ENCODE results near the gene PDGFB.

The PDGFB gene

GRCh38 chr22:39226353-39226752, 18.4 kb downstream of the PDGFB start:
- H3K79me2 ChIP-seq (ENCODE audit: control insufficient read depth, insufficient read depth, low read length, poor library complexity), result no peaks in the 10 kb centered on the region
- no peak overlapping the region for H3K9ac ChIP-seq (ENCODE audit: low read length)
- no peak overlapping the region for H3K27ac ChIP-seq (ENCODE audit: low read depth, low read length)
- no peak overlapping the region for H2BK120ac ChIP-seq (ENCODE audit: insufficient read depth, low read length, poor library complexity)
- no peak overlapping the region for H3K4me3 ChIP-seq (ENCODE audit: low read depth, low read length)
- no peak overlapping the region for H2BK5ac ChIP-seq (ENCODE audit: low read depth, low read length, poor library complexity)
- H3K79me1 ChIP-seq (ENCODE audit: low read length), result peaks cover 5% of the 10 kb centered on the region
- no peak overlapping the region for H3K18ac ChIP-seq (ENCODE audit: low read length)
- no CpG with 5 or more reads among the region's 6 CpGs for WGBS (ENCODE audit: extremely low coverage, insufficient coverage, insufficient read length)
- H2AFZ ChIP-seq (ENCODE audit: insufficient read depth, low read length, poor library complexity), result no peak overlapping the region
- H3K14ac ChIP-seq (ENCODE audit: low read length), result no peak overlapping the region
- DNase-seq, result no peak
- H4K91ac ChIP-seq (ENCODE audit: low read depth, low read length), result no peak overlapping the region
- H3K36me3 ChIP-seq (ENCODE audit: control insufficient read depth in 1 of 2, insufficient read depth in 2 of 2, low read length in 2 of 2), result peaks cover 75 to 78% of the 10 kb centered on the region in 2 experiments
- H4K12ac ChIP-seq (ENCODE audit: low read depth, low read length), result no peak overlapping the region
- no peak overlapping the region for H3K23ac ChIP-seq (ENCODE audit: low read length)
- H3K4me1 ChIP-seq (ENCODE audit: control insufficient read depth in 1 of 2, insufficient read depth in 2 of 2, low read length in 2 of 2), result peaks cover 13 to 14% of the 10 kb centered on the region in 2 experiments
- no peak overlapping the region for H2AK5ac ChIP-seq (ENCODE audit: low read length)
- no peak overlapping the region for H2BK12ac ChIP-seq (ENCODE audit: low read length)
- H4K8ac ChIP-seq (ENCODE audit: low read depth, low read length), result no peak overlapping the region
- no peak overlapping the region for H3K4ac ChIP-seq (ENCODE audit: low read depth, low read length)
- no peaks in the 10 kb centered on the region for H3K27me3 ChIP-seq (ENCODE audit: insufficient read depth, low read length)
- H3K9me3 ChIP-seq (ENCODE audit: insufficient read depth, low read depth, low read length), result peaks cover 15% of the 10 kb centered on the region
- no peak overlapping the region for H3K4me2 ChIP-seq (ENCODE audit: low read length)

GRCh38 chr22:39225591-39225990, 19.2 kb downstream of the PDGFB start:
- no CpG with 5 or more reads among the region's 13 CpGs for WGBS (ENCODE audit: extremely low coverage, insufficient coverage, insufficient read length)
- DNase-seq, result no peak
- Histone ChIP-seq H3K9me3 (ENCODE audit: insufficient read depth, low read depth, low read length) (peaks cover 15% of the 10 kb centered on the region), H3K36me3 (ENCODE audit: control insufficient read depth in 1 of 2, insufficient read depth in 2 of 2, low read length in 2 of 2) (peaks cover 68 to 71% of the 10 kb centered on the region in 2 experiments), H2BK12ac (ENCODE audit: low read length) (no peak overlapping the region), H2AFZ (ENCODE audit: insufficient read depth, low read length, poor library complexity) (no peak overlapping the region), H3K4me1 (ENCODE audit: control insufficient read depth in 1 of 2, insufficient read depth in 2 of 2, low read length in 2 of 2) (peaks cover 6 to 10% of the 10 kb centered on the region in 2 experiments), H3K4me3 (ENCODE audit: low read depth, low read length) (no peak overlapping the region), H3K79me1 (ENCODE audit: low read length) (peaks cover 1% of the 10 kb centered on the region), H4K12ac (ENCODE audit: low read depth, low read length) (no peak overlapping the region), H3K9ac (ENCODE audit: low read length) (no peak overlapping the region), H3K14ac (ENCODE audit: low read length) (no peak overlapping the region), H3K27me3 (ENCODE audit: insufficient read depth, low read length) (no peaks in the 10 kb centered on the region), H2BK120ac (ENCODE audit: insufficient read depth, low read length, poor library complexity) (no peak overlapping the region), H3K4ac (ENCODE audit: low read depth, low read length) (no peak overlapping the region), H4K91ac (ENCODE audit: low read depth, low read length) (no peak overlapping the region), H3K27ac (ENCODE audit: low read depth, low read length) (no peak overlapping the region), H3K4me2 (ENCODE audit: low read length) (no peak overlapping the region), H3K79me2 (ENCODE audit: control insufficient read depth, insufficient read depth, low read length, poor library complexity) (no peaks in the 10 kb centered on the region), H3K23ac (ENCODE audit: low read length) (no peak overlapping the region), H3K18ac (ENCODE audit: low read length) (no peak overlapping the region), H2BK5ac (ENCODE audit: low read depth, low read length, poor library complexity) (no peak overlapping the region), H4K8ac (ENCODE audit: low read depth, low read length) (no peak overlapping the region), H2AK5ac (ENCODE audit: low read length) (no peak overlapping the region)

GRCh38 chr22:39224550-39224949, 20.2 kb downstream of the PDGFB start:
- H3K4me2 ChIP-seq (ENCODE audit: low read length), result no peak overlapping the region
- H4K91ac ChIP-seq (ENCODE audit: low read depth, low read length), result no peak overlapping the region
- no CpG with 5 or more reads among the region's 7 CpGs for WGBS (ENCODE audit: extremely low coverage, insufficient coverage, insufficient read length)
- H2AK5ac ChIP-seq (ENCODE audit: low read length), result no peak overlapping the region
- H3K4me1 ChIP-seq (ENCODE audit: control insufficient read depth in 1 of 2, insufficient read depth in 2 of 2, low read length in 2 of 2), result no peaks in the 10 kb centered on the region
- peaks cover 58 to 61% of the 10 kb centered on the region in 2 experiments for H3K36me3 ChIP-seq (ENCODE audit: control insufficient read depth in 1 of 2, insufficient read depth in 2 of 2, low read length in 2 of 2)
- no peak overlapping the region for H2BK5ac ChIP-seq (ENCODE audit: low read depth, low read length, poor library complexity)
- H3K79me2 ChIP-seq (ENCODE audit: control insufficient read depth, insufficient read depth, low read length, poor library complexity), result no peaks in the 10 kb centered on the region
- H2BK120ac ChIP-seq (ENCODE audit: insufficient read depth, low read length, poor library complexity), result no peak overlapping the region
- H3K14ac ChIP-seq (ENCODE audit: low read length), result no peak overlapping the region
- no peak overlapping the region for H4K8ac ChIP-seq (ENCODE audit: low read depth, low read length)
- no peak overlapping the region for H4K12ac ChIP-seq (ENCODE audit: low read depth, low read length)
- no peak overlapping the region for H3K27ac ChIP-seq (ENCODE audit: low read depth, low read length)
- H2AFZ ChIP-seq (ENCODE audit: insufficient read depth, low read length, poor library complexity), result no peak overlapping the region
- no peak overlapping the region for H3K18ac ChIP-seq (ENCODE audit: low read length)
- no peaks in the 10 kb centered on the region for H3K79me1 ChIP-seq (ENCODE audit: low read length)
- no peak for DNase-seq
- H3K4ac ChIP-seq (ENCODE audit: low read depth, low read length), result no peak overlapping the region
- no peak overlapping the region for H3K4me3 ChIP-seq (ENCODE audit: low read depth, low read length)
- no peak overlapping the region for H3K9ac ChIP-seq (ENCODE audit: low read length)
- peaks cover 15% of the 10 kb centered on the region for H3K9me3 ChIP-seq (ENCODE audit: insufficient read depth, low read depth, low read length)
- H3K27me3 ChIP-seq (ENCODE audit: insufficient read depth, low read length), result no peaks in the 10 kb centered on the region
- H2BK12ac ChIP-seq (ENCODE audit: low read length), result no peak overlapping the region
- H3K23ac ChIP-seq (ENCODE audit: low read length), result no peak overlapping the region

- Histone ChIP-seq H2BK12ac (ENCODE audit: low read length) (no peak overlapping the region), H2BK120ac (ENCODE audit: insufficient read depth, low read length, poor library complexity) (no peak overlapping the region), H4K12ac (ENCODE audit: low read depth, low read length) (no peak overlapping the region), H3K4me3 (ENCODE audit: low read depth, low read length) (no peak overlapping the region), H2AFZ (ENCODE audit: insufficient read depth, low read length, poor library complexity) (no peak overlapping the region), H3K14ac (ENCODE audit: low read length) (no peak overlapping the region), H3K27ac (ENCODE audit: low read depth, low read length) (no peak overlapping the region), H2AK5ac (ENCODE audit: low read length) (no peak overlapping the region), H3K18ac (ENCODE audit: low read length) (no peak overlapping the region), H3K79me1 (ENCODE audit: low read length) (no peaks in the 10 kb centered on the region), H3K36me3 (ENCODE audit: control insufficient read depth in 1 of 2, insufficient read depth in 2 of 2, low read length in 2 of 2) (peaks cover 52 to 56% of the 10 kb centered on the region in 2 experiments), H3K9ac (ENCODE audit: low read length) (no peak overlapping the region), H4K8ac (ENCODE audit: low read depth, low read length) (no peak overlapping the region), H2BK5ac (ENCODE audit: low read depth, low read length, poor library complexity) (no peak overlapping the region), H3K4ac (ENCODE audit: low read depth, low read length) (no peak overlapping the region), H3K4me2 (ENCODE audit: low read length) (no peak overlapping the region), H3K23ac (ENCODE audit: low read length) (no peak overlapping the region), H3K4me1 (ENCODE audit: control insufficient read depth in 1 of 2, insufficient read depth in 2 of 2, low read length in 2 of 2) (no peaks in the 10 kb centered on the region), H3K27me3 (ENCODE audit: insufficient read depth, low read length) (no peaks in the 10 kb centered on the region), H3K79me2 (ENCODE audit: control insufficient read depth, insufficient read depth, low read length, poor library complexity) (no peaks in the 10 kb centered on the region), H4K91ac (ENCODE audit: low read depth, low read length) (no peak overlapping the region), H3K9me3 (ENCODE audit: insufficient read depth, low read depth, low read length) (peaks cover 15% of the 10 kb centered on the region)
- WGBS (ENCODE audit: extremely low coverage, insufficient coverage, insufficient read length), result no CpG with 5 or more reads among the region's 20 CpGs
- no peak for DNase-seq
Measured at GRCh38 chr22:39223091-39223710, 21.6 kb downstream of the PDGFB start.
